K562 (cell line): ENCODE data around the gene FUT6. TPM values are rescaled to one million over a fixed set of nuclear protein-coding genes. Genes with fewer than 3 reads are reported as not detected.

ENCODE experiments used
- ETS1 ChIP-seq: conservative IDR thresholded peaks from 2 replicates; pipeline ENCODE4 v1.6.1; 2011; ENCODE audit warnings: low read depth, mild to moderate bottlenecking, low read length; ENCODE audit not compliant: control insufficient read depth
- FOXJ3 ChIP-seq: sonication (generic); formaldehyde crosslinking; IDR thresholded peaks from 2 replicates; pipeline ENCODE4 v1.4.0; 2020; ENCODE audit warnings: mild to moderate bottlenecking, missing genetic modification reagents
- FOXK1 ChIP-seq: sonication (generic); formaldehyde crosslinking; IDR thresholded peaks from 2 replicates; pipeline ENCODE4 v1.8.0; 2022; ENCODE audit warnings: missing genetic modification reagents, mild to moderate bottlenecking, borderline replicate concordance
- GATA2 ChIP-seq: sonication (generic); formaldehyde crosslinking; IDR thresholded peaks from 2 replicates; pipeline ENCODE4 v1.4.0; 2020; ENCODE audit warnings: mild to moderate bottlenecking, missing genetic modification reagents
- HBP1 ChIP-seq: fragments of 450-650 bp; formaldehyde crosslinking; IDR thresholded peaks from 2 replicates; pipeline ENCODE4 v1.4.0; 2022; ENCODE audit warnings: missing genetic modification characterization
- JUNB ChIP-seq: fragments of 450-650 bp; formaldehyde crosslinking; conservative IDR thresholded peaks from 2 replicates; pipeline ENCODE4 v1.4.0; 2020; ENCODE audit warnings: mild to moderate bottlenecking
- KDM5B ChIP-seq: fragments of 200-600 bp; sonication (generic); IDR thresholded peaks from 2 replicates; pipeline ENCODE4 v1.6.1; 2012; ENCODE audit warnings: low read depth, mild to moderate bottlenecking, moderate library complexity, low read length, control low read depth, inconsistent platforms; ENCODE audit not compliant: insufficient replicate concordance
- KLF16 ChIP-seq: IDR thresholded peaks from 2 replicates; pipeline ENCODE4 v1.6.1; 2016; ENCODE audit warnings: antibody characterized with exemption
- NFE2L1 ChIP-seq: fragments of 450-650 bp; IDR thresholded peaks from 2 replicates; pipeline ENCODE4 v1.6.1; 2016; ENCODE audit warnings: missing genetic modification characterization, low read depth, mild to moderate bottlenecking, missing compliant biosample characterization, moderate library complexity, borderline replicate concordance
- NR2C1 ChIP-seq, 2 experiments: fragments of 450-650 bp; IDR thresholded peaks; 2 replicates each; pipeline ENCODE4 v1.6.1; 2017; ENCODE audit warnings: mild to moderate bottlenecking in 2 of 2, antibody characterized with exemption in 1 of 2, inconsistent platforms in 1 of 2, missing compliant biosample characterization in 1 of 2, missing genetic modification characterization in 1 of 2
- PCBP2 ChIP-seq: fragments of 200-400 bp; formaldehyde crosslinking; IDR thresholded peaks from 2 replicates; pipeline ENCODE4 v1.6.1; 2018; ENCODE audit warnings: low read length, low read depth, mild to moderate bottlenecking, moderate library complexity; ENCODE audit not compliant: poor library complexity, severe bottlenecking
- PURB ChIP-seq: sonication (generic); formaldehyde crosslinking; IDR thresholded peaks from 2 replicates; pipeline ENCODE4 v1.9.0; 2021; ENCODE audit warnings: low read depth, mild to moderate bottlenecking, missing genetic modification reagents
- RBM17 ChIP-seq: fragments of 200-400 bp; formaldehyde crosslinking; IDR thresholded peaks from 2 replicates; pipeline ENCODE4 v1.6.1; 2017; ENCODE audit warnings: low read depth, mild to moderate bottlenecking, low read length, borderline replicate concordance
- RHOXF2B ChIP-seq: fragments of 250-450 bp; sonication (Bioruptor Pico); conservative IDR thresholded peaks from 2 replicates; pipeline ENCODE4 v1.5.1; 2021
- SMAD4 ChIP-seq: fragments of 250-450 bp; sonication (Bioruptor Pico); conservative IDR thresholded peaks from 2 replicates; pipeline ENCODE4 v1.8.0; 2021; ENCODE audit warnings: inconsistent platforms, mild to moderate bottlenecking, moderate library complexity
- SMARCA5 ChIP-seq: fragments of 450-650 bp; IDR thresholded peaks from 2 replicates; pipeline ENCODE4 v1.6.1; 2016
- SNRNP70 ChIP-seq: fragments of 200-400 bp; formaldehyde crosslinking; optimal IDR thresholded peaks from 2 replicates; pipeline ENCODE3; 2017; ENCODE audit warnings: low read depth, low read length
- SRSF3 ChIP-seq: fragments of 200-400 bp; formaldehyde crosslinking; IDR thresholded peaks from 2 replicates; pipeline ENCODE4 v1.6.1; 2016; ENCODE audit warnings: mild to moderate bottlenecking, low read length, moderate library complexity; ENCODE audit not compliant: insufficient read depth
- UBTF ChIP-seq, 2 experiments: IDR thresholded peaks; 2 replicates each; pipeline ENCODE4 v1.6.1; 2012; ENCODE audit warnings: improper control_type of control experiment in 2 of 2, low read depth in 2 of 2, low read length in 2 of 2, borderline replicate concordance in 1 of 2
- ZNF384 ChIP-seq: IDR thresholded peaks from 2 replicates; pipeline ENCODE4 v1.6.1; 2012; ENCODE audit warnings: low read depth, low read length, improper control_type of control experiment
- ZNF740 ChIP-seq, 3 experiments: fragments of 200-800 bp in 1 of 3; sonication (Bioruptor generic) in 1 of 3; sonication (generic) in 1 of 3; formaldehyde crosslinking in 1 of 3; IDR thresholded peaks; 2 replicates each; pipeline versions ENCODE4 v1.6.1 to v1.8.0; 2016 to 2022; ENCODE audit warnings: mild to moderate bottlenecking in 2 of 3, missing compliant biosample characterization in 2 of 3, missing genetic modification characterization in 2 of 3, missing genetic modification reagents in 1 of 3
- polyA plus RNA-seq, 8 experiments: library from polyadenylated mRNA; depleted of rRNA in 4 of 8; stranded (reverse) in 5 of 8; unstranded in 3 of 8; fragments of >200 nt; fragmentation: Nextera tagmentation in 2 of 8; fragmentation: Illumina TruSeq in 1 of 8; extraction: Ambion mirVana in 2 of 8; extraction: Trizol in 1 of 8; gene quantifications; 2 replicates each; pipeline versions ENCODE4 v1.2.1 to v1.2.3, GENCODE V29; 2011 to 2014; ENCODE audit warnings: inconsistent platforms in 1 of 8, missing spikeins in 1 of 8
- total RNA-seq, 7 experiments: library from RNA; depleted of rRNA in 6 of 7; stranded (reverse); fragments of >200 nt in 6 of 7; fragmentation: Illumina TruSeq in 2 of 7; extraction: Trizol in 2 of 7; gene quantifications; 2 replicates each; pipeline versions ENCODE4 v1.2.1 to v1.2.3, GENCODE V29; 2011 to 2021; ENCODE audit warnings: low replicate concordance in 1 of 7

The FUT6 gene
- total and polyA plus RNA-seq, 9 of the 15 experiments (the other 6 are each of a cell fraction or from before 2014, with no cell fraction given) = 0.04 TPM; not detected in 8

- no peak for TF ChIP-seq NR2C1 (IDR thresholded peaks at IDR 0.05)
- no peak for TF ChIP-seq NR2C1 (tag; IDR thresholded peaks at IDR 0.05)
- TF ChIP-seq PCBP2 = no peak
- TF ChIP-seq SMARCA5 = no peak
- no peak for TF ChIP-seq NFE2L1 (tag)
- TF ChIP-seq FOXJ3 = no peak
- no peak for TF ChIP-seq RHOXF2B (CRISPR knock-in tag)
- no peak for TF ChIP-seq GATA2 (CRISPR knock-in tag)
- TF ChIP-seq PURB (CRISPR knock-in tag) = no peak
- peak in 1 of 2 experiments; percentile 73; a peak in 1 of 4 replicates for TF ChIP-seq UBTF (IDR thresholded peaks at IDR 0.05; ENCODE audit: borderline replicate concordance in 1 of 2, low read depth in 2 of 2, low read length in 2 of 2)
- no peak for TF ChIP-seq ETS1
- TF ChIP-seq JUNB (CRISPR knock-in tag) = no peak
- TF ChIP-seq FOXK1 (CRISPR knock-in tag) = no peak
- peak; percentile 71 for TF ChIP-seq ZNF740 (CRISPR knock-in tag; IDR thresholded peaks at IDR 0.05)
- peak in 1 of 2 experiments; percentile 67; a peak in 2 of 4 replicates for TF ChIP-seq ZNF740 (tag; IDR thresholded peaks at IDR 0.05)
- no peak for TF ChIP-seq ZNF384
- TF ChIP-seq SMAD4 (CRISPR knock-in tag) = peak; percentile 51; the same call in 1 of the 2 replicates
- no peak for TF ChIP-seq KDM5B
- TF ChIP-seq HBP1 (CRISPR knock-in tag) = no peak
- no peak for TF ChIP-seq SRSF3
- TF ChIP-seq RBM17 = no peak
- TF ChIP-seq KLF16 = peak; percentile 35; the same call in 1 of the 2 replicates
- TF ChIP-seq SNRNP70 = no peak
Measured at GRCh38 chr19:5805462-5806132, 33.9 kb downstream of the FUT6 start (continued).
